Skeletal muscle tissue (tissue), 5 donors: ENCODE measurements around the gene TCP11. TPM values are rescaled to one million over a fixed set of nuclear protein-coding genes. Genes with fewer than 3 reads are reported as not detected.

Source experiments
- H3K27ac ChIP-seq: one replicate; pipeline ENCODE4 v1.7.0; 2013; ENCODE audit warnings: mild to moderate bottlenecking, low read depth, low read length, inconsistent platforms
- H3K27me3 ChIP-seq, 3 donors: one replicate each; pipeline ENCODE4 v1.7.0; 2013; ENCODE audit warnings: low read length in 3 of 3; ENCODE audit not compliant: control insufficient read depth in 3 of 3, insufficient read depth in 3 of 3
- H3K36me3 ChIP-seq, 3 donors: one replicate each; pipeline ENCODE4 v1.7.0; 2013; ENCODE audit warnings: low read length in 3 of 3; ENCODE audit not compliant: control insufficient read depth in 3 of 3, insufficient read depth in 3 of 3
- H3K4me1 ChIP-seq, 3 donors: one replicate each; pipeline ENCODE4 v1.7.0; 2013; ENCODE audit warnings: low read length in 3 of 3, mild to moderate bottlenecking in 3 of 3; ENCODE audit not compliant: control insufficient read depth in 3 of 3, insufficient read depth in 3 of 3
- H3K4me3 ChIP-seq, 3 donors: one replicate each; pipeline ENCODE4 v1.7.0; 2013; ENCODE audit warnings: low read length in 3 of 3
- H3K9ac ChIP-seq, 3 donors: one replicate each; pipeline ENCODE4 v1.7.0; 2013; ENCODE audit warnings: low read length in 3 of 3, mild to moderate bottlenecking in 3 of 3, moderate library complexity in 2 of 3, low read depth in 1 of 3
- H3K9me3 ChIP-seq, 3 donors: one replicate each; pipeline ENCODE4 v1.7.0; 2013; ENCODE audit warnings: low read length in 3 of 3; ENCODE audit not compliant: control insufficient read depth in 3 of 3
- small RNA-seq: library from RNA; depleted of rRNA; stranded (forward); fragments of <200 nt; gene quantifications from one replicate; pipeline ENCODE3, GENCODE V24; 2014
- total RNA-seq: library from RNA; depleted of rRNA; stranded (reverse); fragments of >200 nt; gene quantifications from one replicate; pipeline ENCODE4 v1.2.3, GENCODE V29; 2014
- donor health status: Osteomylitis.

Gene TCP11
- total RNA-seq, 1 donor from 2014 or later: not detected

GRCh38 chr6:35070111-35070510 lies 71.0 kb downstream of the TCP11 start:
- Histone ChIP-seq H3K4me3 (no peak overlapping the region), H3K36me3 (peaks cover 24 to 51% (median 40%) of the 10 kb centered on the region in 3 donors), H3K27me3 (no peaks in the 10 kb centered on the region), H3K4me1 (no peaks in the 10 kb centered on the region), H3K9ac (no peak overlapping the region), H3K27ac (no peak overlapping the region), H3K9me3 (no peaks in the 10 kb centered on the region)

GRCh38 chr6:35069262-35069661 lies 71.9 kb downstream of the TCP11 start:
- H3K4me1 ChIP-seq: peaks cover 0 to 2% (median 0%) of the 10 kb centered on the region in 3 donors
- no peak overlapping the region for H3K27ac ChIP-seq
- no peak overlapping the region for H3K4me3 ChIP-seq
- H3K27me3 ChIP-seq: no peaks in the 10 kb centered on the region
- H3K36me3 ChIP-seq: peaks cover 29 to 54% (median 42%) of the 10 kb centered on the region in 3 donors
- no peak overlapping the region for H3K9ac ChIP-seq
- no peaks in the 10 kb centered on the region for H3K9me3 ChIP-seq

- Histone ChIP-seq H3K27ac (no peak overlapping the region), H3K4me3 (no peak overlapping the region), H3K4me1 (peaks cover 4 to 6% (median 5%) of the 10 kb centered on the region in 3 donors), H3K9me3 (no peaks in the 10 kb centered on the region), H3K36me3 (peaks cover 35 to 53% (median 39%) of the 10 kb centered on the region in 3 donors), H3K9ac (no peak overlapping the region), H3K27me3 (no peaks in the 10 kb centered on the region)
Observed at GRCh38 chr6:35068644-35069043, 72.5 kb downstream of the TCP11 start.

- H3K36me3 ChIP-seq: peaks cover 36 to 53% (median 38%) of the 10 kb centered on the region in 3 donors
- H3K4me1 ChIP-seq: peaks cover 5 to 6% (median 5%) of the 10 kb centered on the region in 3 donors
- no peak overlapping the region for H3K4me3 ChIP-seq
- no peaks in the 10 kb centered on the region for H3K27me3 ChIP-seq
- H3K9me3 ChIP-seq: no peaks in the 10 kb centered on the region
- no peak overlapping the region for H3K27ac ChIP-seq
- no peak overlapping the region for H3K9ac ChIP-seq
Observed at GRCh38 chr6:35068206-35068605, 72.9 kb downstream of the TCP11 start.

Small RNA genes lying within 50 kb of the gene (small RNA-seq; reads per million reads assigned to genes)
- not detected for gene AL138721.1

Other genes with a start within 250 kb of the TCP11 start
- 0.52 TPM for gene SCUBE3, start 72.6 kb upstream of the TCP11 start, total RNA-seq
- 16.7 TPM for gene ZNF76, start 118.4 kb upstream of the TCP11 start, total RNA-seq
- 5.2 TPM for gene DEF6, start 156.5 kb upstream of the TCP11 start, total RNA-seq
- gene PPARD, start 201.2 kb upstream of the TCP11 start, total RNA-seq: 2.6 TPM